Measurements from ENCODE around the gene LRCH1.

GRCh38 chr13:46771693-46772092 lies 218.7 kb downstream of the LRCH1 start:
- TF ChIP-seq CTCF (conservative IDR thresholded peaks at IDR 0.05 in 1 of 2, IDR thresholded peaks at IDR 0.05 in 1 of 2; ENCODE audit: low read depth in 1 of 2, low read length in 2 of 2): no peak
- no peak for TF ChIP-seq EZH2 (IDR thresholded peaks at IDR 0.05; ENCODE audit: low read length, missing control alignments)

Data from fibroblast of lung (primary cell).